ENCODE data around the gene TGM3. TPM values are rescaled to one million over a fixed set of nuclear protein-coding genes. Genes with fewer than 3 reads are reported as not detected.

The TGM3 gene
- total RNA-seq, 1 experiment from 2014 or later: 0.11 TPM

GRCh38 chr20:2353231-2353630 lies 57.4 kb downstream of the TGM3 start:
- Mint-ChIP-seq H3K4me1 (peaks cover 12% of the 10 kb centered on the region), H3K27me3 (ENCODE audit: low read depth) (no peaks in the 10 kb centered on the region; the same call in 1 of the 2 replicates), H3K36me3 (no peaks in the 10 kb centered on the region), H3K27ac (no peak overlapping the region), H3K4me3 (no peak overlapping the region), H3K9me3 (no peaks in the 10 kb centered on the region; the same call in 1 of the 2 replicates)
- ATAC-seq: no peak
- POLR2A ChIA-PET: interaction anchor here (0.7 kb wide), 1 partner anchor 26 kb away, joined by 3 read pairs; no protein-coding TSS in a partner anchor
- TF ChIP-seq ZNF121 (CRISPR knock-in tag; IDR thresholded peaks at IDR 0.05) (no peak), ZNF281 (CRISPR knock-in tag; IDR thresholded peaks at IDR 0.05) (no peak), STAT6 (CRISPR knock-in tag; conservative IDR thresholded peaks at IDR 0.05; ENCODE audit: low read depth) (no peak), GTF2I (CRISPR knock-in tag; conservative IDR thresholded peaks at IDR 0.05) (no peak), FOXP1 (CRISPR knock-in tag; IDR thresholded peaks at IDR 0.05; ENCODE audit: borderline replicate concordance) (no peak), ZNF232 (CRISPR knock-in tag; IDR thresholded peaks at IDR 0.05) (no peak), ERG (CRISPR knock-in tag; IDR thresholded peaks at IDR 0.05) (no peak), ZNF219 (CRISPR knock-in tag; IDR thresholded peaks at IDR 0.05; ENCODE audit: borderline replicate concordance) (no peak), MXD4 (CRISPR knock-in tag; IDR thresholded peaks at IDR 0.05; ENCODE audit: borderline replicate concordance) (no peak)
- CTCF ChIA-PET: interaction anchor here (0.6 kb wide), 1 partner anchor 51 kb away, joined by 3 read pairs; no protein-coding TSS in a partner anchor
- DNase-seq (ENCODE audit: low spot score): no peak

- ChIA-PET CTCF (interaction anchor here (1.7 to 2.1 kb wide), 3 partner anchors 30 to 150 kb away, joined by 6 to 11 read pairs (median 7); no protein-coding TSS in a partner anchor), POLR2A (no interaction called here)
- H3K4me3 Mint-ChIP-seq: no peak overlapping the region
- peaks cover 29% of the 10 kb centered on the region for H3K9me3 Mint-ChIP-seq
- DNase-seq (ENCODE audit: low spot score): no peak
- ATAC-seq: no peak
- H3K4me1 Mint-ChIP-seq: peaks cover 12% of the 10 kb centered on the region
- H3K27ac Mint-ChIP-seq: no peak overlapping the region
- peaks cover 16% of the 10 kb centered on the region for H3K36me3 Mint-ChIP-seq
- no peaks in the 10 kb centered on the region; the same call in 1 of the 2 replicates for H3K27me3 Mint-ChIP-seq (ENCODE audit: low read depth)
- TF ChIP-seq AR (CRISPR knock-in tag; IDR thresholded peaks at IDR 0.05): no peak
- TF ChIP-seq ARID4B (CRISPR knock-in tag; IDR thresholded peaks at IDR 0.05; ENCODE audit: borderline replicate concordance): no peak
- no peak for TF ChIP-seq ZNF138 (CRISPR knock-in tag; conservative IDR thresholded peaks at IDR 0.05)
- TF ChIP-seq PREB (CRISPR knock-in tag; IDR thresholded peaks at IDR 0.05; ENCODE audit: borderline replicate concordance): no peak
- TF ChIP-seq RORB (CRISPR knock-in tag; IDR thresholded peaks at IDR 0.05): no peak
- TF ChIP-seq CBFB (CRISPR knock-in tag; IDR thresholded peaks at IDR 0.05; ENCODE audit: low read depth): no peak
- no peak for TF ChIP-seq HMGXB4 (CRISPR knock-in tag; IDR thresholded peaks at IDR 0.05)
These were observed 61.3 kb downstream of the TGM3 start for GRCh38 chr20:2357114-2357513.
